KG1 (cell line): ENCODE measurements around the gene LDLRAD4.
"Not testable (repeated sequence)": the region's sequence is repeated elsewhere in the genome, so short reads cannot be mapped to it uniquely, and the experiment has no call there.

Experiments
- DNase-seq: peaks from one replicate; lab custom pipeline; 2025; lab: John Stamatoyannopoulos, UW

The LDLRAD4 gene

DNA sequence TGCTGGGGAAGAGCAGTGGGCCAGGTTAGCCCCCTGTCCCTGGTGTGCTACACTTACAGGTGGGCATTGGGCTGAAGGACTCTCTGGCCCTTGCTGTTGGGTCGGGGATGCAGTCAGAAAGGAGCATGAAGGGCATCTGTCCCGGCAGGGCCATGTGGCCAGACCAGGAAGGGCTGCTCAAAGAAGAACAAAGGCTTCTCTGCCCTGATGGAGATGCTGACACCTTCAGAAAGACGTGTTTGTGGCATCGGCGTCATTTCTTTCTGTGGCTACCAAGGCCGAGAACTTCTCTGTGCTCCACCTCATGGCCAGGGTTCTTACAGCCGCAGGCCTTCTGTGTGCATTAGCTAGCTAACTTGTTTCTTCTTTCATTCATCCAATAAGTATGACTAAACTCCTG, 268.7 kb downstream of the LDLRAD4 start:
- DNase-seq: no peak

DNA sequence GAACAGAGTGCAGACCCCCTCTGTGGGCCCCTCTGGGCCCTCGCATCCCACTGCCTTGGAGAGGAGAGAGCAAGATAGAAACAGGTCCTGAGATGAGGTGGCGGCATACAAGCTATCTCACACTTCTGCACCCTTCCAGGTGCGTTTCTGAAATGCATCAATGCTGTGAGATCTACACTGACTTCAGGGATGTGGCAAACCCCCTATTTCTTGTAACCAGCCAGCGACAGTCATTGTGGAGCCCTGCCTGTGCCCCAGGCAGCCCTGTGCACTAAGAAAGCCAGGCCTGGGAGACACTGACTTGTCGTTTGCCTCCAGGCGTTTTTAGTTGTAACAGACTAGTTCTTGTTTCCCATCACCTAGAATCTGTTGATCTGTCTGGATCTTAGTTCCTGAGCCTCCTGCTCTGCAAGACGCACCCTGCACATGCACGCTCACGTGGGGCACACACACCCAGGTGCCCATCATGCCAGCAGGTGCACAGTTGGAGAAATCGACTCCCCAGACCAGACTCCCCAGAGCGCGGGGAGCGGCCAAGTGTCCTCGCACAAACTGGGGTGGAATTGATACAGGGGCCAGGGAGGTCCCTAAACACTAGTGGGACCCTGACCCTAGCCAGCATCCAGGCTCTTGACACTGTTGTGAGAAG, 269.8 kb downstream of the LDLRAD4 start:
- DNase-seq: no peak

DNA sequence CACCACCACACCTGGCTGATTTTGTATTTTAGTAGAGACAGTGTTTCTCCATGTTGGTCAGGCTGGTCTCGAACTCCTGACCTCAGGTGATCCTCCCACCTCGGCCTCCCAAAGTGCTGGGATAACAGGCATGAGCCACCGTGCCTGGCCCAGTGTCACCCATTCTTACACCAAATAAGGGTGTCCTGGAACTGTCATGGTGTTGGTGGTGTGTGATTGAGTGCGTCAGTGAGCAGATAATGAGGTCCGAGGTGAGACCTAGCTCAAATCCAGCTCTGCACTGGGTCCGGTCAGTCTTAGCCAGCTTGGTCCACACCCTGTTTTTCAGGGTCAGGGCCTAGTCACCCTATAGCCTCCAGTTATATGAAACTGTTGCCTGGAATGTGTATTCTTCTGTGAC, 270.7 kb downstream of the LDLRAD4 start:
- not testable (repeated sequence) for DNase-seq

- DNase-seq: no peak
These were observed 272.6 kb downstream of the LDLRAD4 start for GRCh38 chr18:13491138-13491537.

DNA sequence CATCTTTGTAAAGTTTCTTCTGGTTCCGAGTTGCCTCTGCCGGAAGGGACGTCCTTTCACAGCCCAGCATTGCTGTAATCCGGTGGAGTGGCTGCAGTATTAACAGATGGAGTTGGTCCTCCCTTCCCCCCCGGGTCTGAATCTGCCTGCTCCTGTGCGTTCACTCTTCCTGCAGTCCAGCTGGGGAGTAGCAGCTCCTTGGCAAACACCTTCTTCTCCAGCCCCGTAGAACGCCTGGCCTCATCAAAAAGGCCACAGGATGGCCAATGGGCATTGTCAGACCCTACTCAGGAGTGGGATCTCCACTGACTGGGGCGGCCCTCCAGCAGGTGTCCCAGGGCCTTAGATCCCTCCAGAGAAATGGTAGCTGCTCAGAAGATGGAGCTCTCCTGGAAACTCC, 273.8 kb downstream of the LDLRAD4 start:
- DNase-seq: no peak

GRCh38 chr18:13493079-13493478, 274.5 kb downstream of the LDLRAD4 start:
- no peak for DNase-seq

DNA sequence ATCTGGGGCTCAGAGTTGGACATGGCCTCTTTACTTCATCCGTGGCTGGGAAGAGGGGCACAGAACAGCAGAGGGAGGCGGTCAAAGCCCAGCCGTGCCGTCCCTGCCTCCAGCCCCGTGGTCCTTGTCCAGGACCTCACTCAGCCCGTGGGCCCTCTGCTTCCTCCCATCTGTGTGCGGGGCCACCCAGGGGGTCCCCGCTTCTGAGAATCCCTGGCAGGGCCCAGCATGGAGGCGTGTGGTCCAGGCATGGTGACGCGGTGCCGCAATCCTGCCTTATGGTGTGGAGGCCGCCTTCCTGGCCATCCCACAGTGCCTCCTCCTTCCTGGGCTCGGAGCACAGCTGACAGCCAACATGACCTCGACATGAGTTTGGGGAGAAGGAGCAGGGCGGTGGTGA, 275.2 kb downstream of the LDLRAD4 start:
- DNase-seq: no peak

DNA sequence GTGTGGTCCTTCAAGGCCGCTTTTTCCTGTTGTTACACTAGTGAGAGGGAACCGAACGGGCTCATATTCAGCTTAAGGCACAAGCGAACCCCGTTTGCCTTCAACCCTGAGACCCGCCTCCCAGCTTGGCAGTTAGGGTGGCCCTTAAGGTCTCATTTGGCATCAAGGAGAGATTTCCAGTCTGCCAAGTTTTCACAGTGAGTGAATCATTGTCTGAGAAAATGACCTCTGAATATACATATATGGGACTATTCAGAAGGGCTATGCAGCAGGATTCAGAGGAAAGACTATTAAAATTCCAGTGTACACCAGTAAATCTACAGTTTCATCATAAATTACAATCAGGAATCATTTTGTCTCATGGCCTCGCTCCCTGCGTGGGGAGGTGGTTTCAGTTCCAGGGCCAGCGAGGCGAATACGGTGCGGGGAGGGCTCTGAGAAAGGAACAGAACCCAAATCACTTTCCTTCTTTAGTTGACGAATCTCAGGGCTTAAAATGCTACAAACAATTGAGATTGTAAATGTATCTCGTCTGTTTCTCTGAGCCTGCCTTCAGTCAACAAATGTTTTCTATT, 276.4 kb downstream of the LDLRAD4 start:
- DNase-seq: no peak

DNA sequence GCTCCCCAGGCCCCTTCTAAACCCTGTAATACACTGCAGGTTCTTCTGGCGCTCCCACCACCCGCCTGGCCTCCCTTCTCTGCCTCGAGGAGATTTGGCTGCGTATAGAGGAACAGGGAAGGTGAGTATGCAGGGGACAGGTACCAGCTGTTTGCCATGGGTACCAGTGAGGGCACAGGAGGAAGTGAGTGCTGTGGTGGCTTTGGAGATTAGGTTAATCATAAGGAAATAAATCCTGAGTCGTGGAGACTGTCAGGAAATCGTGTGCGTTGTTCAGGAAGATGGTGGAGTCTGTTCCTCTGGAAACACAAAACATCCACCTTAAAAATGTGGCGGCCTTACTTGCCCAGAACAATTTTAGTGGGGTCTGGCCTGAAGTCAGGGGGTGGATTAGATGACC, 277.4 kb downstream of the LDLRAD4 start:
- DNase-seq: no peak

DNA sequence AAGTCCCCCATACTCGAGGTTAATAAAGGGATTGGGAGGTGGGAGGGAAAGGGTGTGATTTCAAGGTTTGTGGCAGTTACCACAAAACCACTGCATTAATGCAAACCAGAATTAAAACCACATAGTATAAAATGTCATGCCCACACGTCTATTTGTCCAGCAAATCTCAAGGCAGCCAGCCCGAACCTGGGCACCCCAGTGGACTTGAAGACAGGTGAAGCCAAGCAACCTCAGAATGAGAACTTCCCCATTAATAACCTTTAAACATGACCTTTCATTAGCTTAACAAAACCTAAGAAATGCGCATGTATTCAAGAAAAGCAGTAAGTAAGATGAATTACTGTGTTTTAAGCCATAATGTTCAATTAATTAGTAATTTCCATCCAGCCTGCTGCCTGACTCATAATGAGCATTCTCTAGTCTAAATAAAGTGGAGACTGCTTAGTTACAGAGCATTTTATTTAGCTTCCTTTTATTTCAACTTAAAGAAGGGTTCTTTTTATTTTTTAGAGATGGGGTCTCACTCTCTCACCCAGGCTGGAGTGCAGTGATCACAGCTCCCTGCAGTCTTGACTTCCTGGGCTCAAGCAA, 278.2 kb downstream of the LDLRAD4 start:
- no peak for DNase-seq

DNA sequence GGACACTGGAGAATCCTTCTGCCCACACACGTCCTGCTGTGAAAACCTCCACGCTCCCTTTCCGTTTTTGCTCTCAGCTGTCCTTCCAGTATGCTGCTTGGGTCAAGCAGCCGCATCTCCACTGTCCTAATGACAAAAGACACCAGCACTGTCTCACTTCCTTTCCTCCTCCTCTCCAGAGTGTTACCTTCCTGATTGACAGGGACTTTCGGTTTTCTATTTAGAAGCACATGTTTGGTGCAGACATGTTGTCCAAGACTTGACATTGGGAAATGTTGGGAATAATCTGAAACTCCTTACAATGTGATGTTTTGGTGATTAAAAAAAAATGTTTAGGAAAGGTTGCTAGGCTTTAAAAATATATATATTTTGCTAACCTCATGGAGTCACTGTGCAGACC, 281.2 kb downstream of the LDLRAD4 start:
- no peak for DNase-seq

DNA sequence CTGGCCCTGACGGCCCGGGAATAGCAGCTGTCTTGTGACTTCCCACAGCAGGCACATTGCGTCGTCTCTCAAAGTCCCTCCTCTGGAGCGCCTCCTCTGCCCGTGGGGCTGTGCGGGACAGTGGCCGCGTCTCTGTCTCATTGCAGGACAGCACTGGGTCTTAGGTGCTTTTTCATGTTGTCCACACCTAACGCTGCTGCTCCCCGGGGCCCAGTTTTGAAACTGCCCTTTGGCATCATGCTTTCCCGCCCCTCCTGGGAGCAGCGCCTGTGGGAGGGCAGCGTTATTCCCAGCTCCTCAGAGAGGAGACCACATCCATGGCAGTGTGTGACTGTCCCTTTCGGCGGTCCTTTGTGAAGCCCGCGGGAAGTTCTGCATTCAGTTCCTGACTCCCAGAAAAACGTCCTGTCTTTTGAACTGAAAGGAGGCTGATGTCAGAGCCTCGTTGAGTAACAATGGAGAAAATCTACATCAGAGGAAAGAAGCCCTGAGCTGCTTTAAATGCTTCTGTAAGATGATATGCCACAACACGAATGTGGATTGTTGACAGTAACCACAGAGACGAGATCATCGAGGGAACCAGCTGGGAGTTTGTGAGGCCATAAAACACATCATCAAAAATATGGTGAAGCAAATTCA, 281.8 kb downstream of the LDLRAD4 start:
- DNase-seq: no peak

DNA sequence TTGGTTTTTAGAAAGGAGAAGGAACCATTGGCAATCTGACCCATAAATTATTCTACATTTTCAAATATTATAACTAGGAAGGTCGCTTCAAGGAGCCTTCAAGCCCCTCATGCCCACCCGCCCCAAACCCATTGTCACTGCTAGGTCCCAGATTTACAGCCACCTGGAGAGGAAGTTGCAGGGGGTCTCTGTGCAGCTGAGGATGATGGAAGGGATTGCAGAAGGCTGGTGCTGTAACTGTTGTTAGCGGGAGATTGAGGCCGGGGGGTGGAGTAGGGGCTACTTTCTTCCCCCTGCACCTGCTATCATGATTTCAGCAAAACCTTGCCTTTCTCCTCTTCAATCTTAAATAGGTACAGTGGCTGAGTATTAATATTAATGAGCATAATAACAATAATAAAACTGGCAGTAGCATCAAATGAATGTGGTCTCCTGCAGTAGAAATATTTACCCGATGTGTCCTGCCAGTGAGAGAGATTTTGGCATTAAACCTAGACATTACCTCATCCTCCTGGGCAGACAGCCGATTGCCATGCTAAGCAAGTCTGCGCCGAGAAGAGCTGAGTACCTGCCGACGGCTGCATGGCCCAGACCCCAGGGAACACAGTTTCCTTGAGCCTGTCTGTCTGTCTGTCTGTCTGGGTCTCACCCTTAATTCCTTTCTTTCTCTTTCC, 282.4 kb downstream of the LDLRAD4 start:
- no peak for DNase-seq

GRCh38 chr18:13501543-13501887, 283.0 kb downstream of the LDLRAD4 start:
- no peak for DNase-seq

- DNase-seq: no peak
These were observed 283.3 kb downstream of the LDLRAD4 start for GRCh38 chr18:13501891-13502290.

GRCh38 chr18:13502585-13502984, 284.0 kb downstream of the LDLRAD4 start:
- no peak for DNase-seq

- no peak for DNase-seq
These were observed 285.3 kb downstream of the LDLRAD4 start for GRCh38 chr18:13503836-13504235.

- DNase-seq: no peak
These were observed 287.3 kb downstream of the LDLRAD4 start for GRCh38 chr18:13505780-13506345.

GRCh38 chr18:13510594-13510993, 292.0 kb downstream of the LDLRAD4 start:
- no peak for DNase-seq

- no peak for DNase-seq
These were observed 293.5 kb downstream of the LDLRAD4 start for GRCh38 chr18:13511961-13512577.

DNA sequence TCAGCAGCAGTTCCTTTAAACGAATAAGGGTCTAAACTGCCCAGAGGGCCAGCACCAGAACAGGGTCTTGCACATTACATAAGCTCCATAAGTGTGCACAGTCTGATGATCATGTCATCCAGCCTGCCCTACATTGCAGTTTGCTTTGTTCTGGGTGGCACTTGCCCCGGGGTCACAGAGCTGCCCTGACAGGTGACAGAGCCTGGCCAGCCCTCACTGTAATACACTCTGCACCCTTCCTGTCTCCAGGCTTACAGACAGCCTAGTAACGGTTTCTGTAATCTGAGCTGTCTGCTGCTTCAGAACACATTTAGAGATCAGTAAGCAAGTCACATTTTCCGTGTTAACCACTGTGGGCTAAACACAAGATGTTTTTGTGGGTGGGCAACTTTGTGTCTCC, 294.5 kb downstream of the LDLRAD4 start:
- DNase-seq: no peak

DNA sequence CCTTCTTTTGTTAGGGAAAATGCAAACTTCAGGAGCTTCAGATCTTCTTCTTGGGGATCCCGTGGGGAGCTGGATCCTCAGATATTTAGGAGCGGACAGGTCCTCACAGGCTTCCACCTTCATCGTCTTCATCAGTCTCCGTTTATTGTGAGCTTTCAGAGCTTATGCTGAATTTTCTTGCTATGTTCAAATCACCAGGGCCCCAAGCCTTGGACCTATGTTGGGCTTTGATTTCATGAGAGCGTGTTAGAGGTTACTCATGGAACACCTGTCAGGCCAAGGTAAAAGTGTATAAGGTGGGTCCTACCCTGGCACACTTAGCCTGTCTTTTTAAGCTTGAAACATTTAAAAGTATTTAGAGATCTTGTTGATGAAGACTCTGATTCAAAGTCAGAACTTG, 294.9 kb downstream of the LDLRAD4 start:
- DNase-seq: no peak
